ENCODE data around the gene TTC9.
A peak's percentile ranks its signal among the peaks of the same experiment; 100 is the strongest.
"Not testable (repeated sequence)": the region's sequence is repeated elsewhere in the genome, so short reads cannot be mapped to it uniquely, and the experiment has no call there.

TTC9 gene

GRCh38 chr14:70683983-70684382 lies 42.3 kb downstream of the TTC9 start:
- no peak for DNase-seq

GRCh38 chr14:70685474-70686197 lies 43.9 kb downstream of the TTC9 start:
- DNase-seq = no peak

- peak; percentile 8 to 10 for DNase-seq
Observed at GRCh38 chr14:70692210-70692609, 50.5 kb downstream of the TTC9 start.

- no peak for DNase-seq
Observed at GRCh38 chr14:70696026-70696425, 54.3 kb downstream of the TTC9 start.

GRCh38 chr14:70697701-70698100 lies 56.0 kb downstream of the TTC9 start:
- no peak for DNase-seq

GRCh38 chr14:70698288-70698687 lies 56.6 kb downstream of the TTC9 start:
- peak in 1 of 2 donors; percentile 2 for DNase-seq

GRCh38 chr14:70699646-70700045 lies 57.9 kb downstream of the TTC9 start:
- no peak for DNase-seq

- DNase-seq = no peak
Observed at GRCh38 chr14:70700955-70701585, 59.4 kb downstream of the TTC9 start.

GRCh38 chr14:70701610-70702009 lies 59.9 kb downstream of the TTC9 start:
- no peak for DNase-seq

GRCh38 chr14:70702161-70702560 lies 60.4 kb downstream of the TTC9 start:
- no peak for DNase-seq

- not testable (repeated sequence) for DNase-seq
Observed at GRCh38 chr14:70703621-70704168, 62.0 kb downstream of the TTC9 start.

- no peak for DNase-seq
Observed at GRCh38 chr14:70704960-70705359, 63.2 kb downstream of the TTC9 start.

- no peak for DNase-seq
Observed at GRCh38 chr14:70706177-70706576, 64.5 kb downstream of the TTC9 start.

GRCh38 chr14:70707138-70708038 lies 65.7 kb downstream of the TTC9 start:
- no peak for DNase-seq

GRCh38 chr14:70708717-70709570 lies 67.2 kb downstream of the TTC9 start:
- DNase-seq = no peak

- DNase-seq = no peak
Observed at GRCh38 chr14:70709726-70710382, 68.1 kb downstream of the TTC9 start.

GRCh38 chr14:70711451-70711850 lies 69.7 kb downstream of the TTC9 start:
- no peak for DNase-seq

- DNase-seq = no peak
Observed at GRCh38 chr14:70713096-70713495, 71.4 kb downstream of the TTC9 start.

- no peak for DNase-seq
Observed at GRCh38 chr14:70713511-70713916, 71.8 kb downstream of the TTC9 start.

- DNase-seq = peak in 1 of 2 donors; percentile 13
Observed at GRCh38 chr14:70714055-70714550, 72.4 kb downstream of the TTC9 start.

- no peak for DNase-seq
Observed at GRCh38 chr14:70716483-70716882, 74.8 kb downstream of the TTC9 start.

Measured in hippocampal formation (tissue), 2 donors.